CD14-positive monocyte (primary cell): ENCODE data around the gene FRMD4A. TPM values are rescaled to one million over a fixed set of nuclear protein-coding genes. Genes with fewer than 3 reads are reported as not detected.

ENCODE experiments used
- DNase-seq, 3 donors: peaks; one replicate each; pipeline ENCODE4 v3.0.0-alpha.2; 2011 to 2022
- H2AFZ ChIP-seq: 2 replicates; pipeline ENCODE4 v1.6.0; 2012; ENCODE audit warnings: mild to moderate bottlenecking, low read depth, low read length, inconsistent platforms; ENCODE audit not compliant: insufficient read depth, poor library complexity, severe bottlenecking
- H3K27ac ChIP-seq, 2 donors: 1 replicate in 1 of 2; 2 replicates in 1 of 2; pipeline ENCODE4 v1.5.1; 2012 to 2013; ENCODE audit warnings: low read length in 2 of 2, control low read depth in 1 of 2, inconsistent platforms in 1 of 2, low read depth in 1 of 2, mild to moderate bottlenecking in 1 of 2
- H3K27me3 ChIP-seq, 2 donors: one replicate each; pipeline versions ENCODE4 v1.6.0 to v1.6.1; 2011 to 2013; ENCODE audit warnings: low read length in 2 of 2; ENCODE audit not compliant: control insufficient read depth in 2 of 2, insufficient read depth in 2 of 2
- H3K36me3 ChIP-seq, 2 donors: replicated peaks in 1 of 2; 1 replicate in 1 of 2; 2 replicates in 1 of 2; pipeline versions ENCODE4 v1.5.1 to v1.6.1; 2012 to 2013; ENCODE audit warnings: low read length in 2 of 2, control low read depth in 1 of 2, inconsistent platforms in 1 of 2, mild to moderate bottlenecking in 1 of 2; ENCODE audit not compliant: insufficient read depth in 2 of 2, control insufficient read depth in 1 of 2
- H3K4me1 ChIP-seq, 2 donors: 1 replicate in 1 of 2; 2 replicates in 1 of 2; pipeline versions ENCODE4 v1.5.1 to v1.6.1; 2012 to 2013; ENCODE audit warnings: low read length in 2 of 2, control low read depth in 1 of 2, inconsistent platforms in 1 of 2, mild to moderate bottlenecking in 1 of 2, moderate library complexity in 1 of 2; ENCODE audit not compliant: insufficient read depth in 2 of 2, control insufficient read depth in 1 of 2
- H3K4me2 ChIP-seq: replicated peaks from 2 replicates; pipeline ENCODE3; 2012; ENCODE audit warnings: low read length, moderate library complexity, mild to moderate bottlenecking; ENCODE audit not compliant: poor library complexity, severe bottlenecking; ENCODE audit errors: extremely low read depth
- H3K4me3 ChIP-seq, 3 experiments: fragments of 200-600 bp in 1 of 3; sonication (generic) in 1 of 3; replicated peaks in 1 of 3; 1 replicate in 2 of 3; 2 replicates in 1 of 3; pipeline ENCODE4 v1.5.1; 2011 to 2013; ENCODE audit warnings: low read length in 3 of 3, mild to moderate bottlenecking in 3 of 3, control low read depth in 2 of 3, low read depth in 2 of 3, inconsistent platforms in 1 of 3, moderate library complexity in 1 of 3
- H3K79me2 ChIP-seq: 2 replicates; pipeline ENCODE4 v1.6.0; 2012; ENCODE audit warnings: mild to moderate bottlenecking, control low read depth, inconsistent platforms, low read length, moderate library complexity; ENCODE audit not compliant: insufficient read depth
- H3K9ac ChIP-seq: 2 replicates; pipeline ENCODE4 v1.6.0; 2017; ENCODE audit warnings: low read length, mild to moderate bottlenecking; ENCODE audit not compliant: insufficient read depth, poor library complexity, severe bottlenecking
- H3K9me3 ChIP-seq, 2 donors: replicated peaks in 1 of 2; 1 replicate in 1 of 2; 2 replicates in 1 of 2; pipeline versions ENCODE4 v1.5.1 to v1.6.1; 2012 to 2013; ENCODE audit warnings: low read length in 2 of 2, control low read depth in 1 of 2; ENCODE audit not compliant: control insufficient read depth in 1 of 2, insufficient read depth in 1 of 2
- H4K20me1 ChIP-seq: 2 replicates; pipeline ENCODE4 v1.6.0; 2012; ENCODE audit warnings: mild to moderate bottlenecking, low read length, control low read depth, moderate library complexity; ENCODE audit not compliant: insufficient read depth
- H3K27ac Mint-ChIP-seq, 7 donors: one replicate each; pipeline ENCODE4 v1.8.0; 2020; ENCODE audit warnings: mild to moderate bottlenecking in 7 of 7, mixed read lengths in 7 of 7, moderate library complexity in 6 of 7, inconsistent platforms in 2 of 7
- H3K27me3 Mint-ChIP-seq, 3 donors: one replicate each; pipeline ENCODE4 v1.8.0; 2021 to 2022; ENCODE audit warnings: low read depth in 3 of 3, mild to moderate bottlenecking in 3 of 3, mixed read lengths in 3 of 3, moderate library complexity in 3 of 3, inconsistent platforms in 1 of 3
- H3K36me3 Mint-ChIP-seq, 2 donors: one replicate each; pipeline ENCODE4 v1.8.0; 2020; ENCODE audit warnings: mixed read lengths in 2 of 2, inconsistent platforms in 1 of 2, mild to moderate bottlenecking in 1 of 2
- H3K4me1 Mint-ChIP-seq: one replicate; pipeline ENCODE4 v1.8.0; 2020; ENCODE audit warnings: mild to moderate bottlenecking, mixed read lengths
- H3K4me3 Mint-ChIP-seq, 2 donors: one replicate each; pipeline ENCODE4 v1.8.0; 2020; ENCODE audit warnings: mild to moderate bottlenecking in 2 of 2, mixed read lengths in 2 of 2, moderate library complexity in 1 of 2
- H3K9me3 Mint-ChIP-seq, 7 donors: one replicate each; pipeline ENCODE4 v1.8.0; 2020 to 2022; ENCODE audit warnings: mixed read lengths in 7 of 7, mild to moderate bottlenecking in 6 of 7, moderate library complexity in 6 of 7, inconsistent platforms in 2 of 7
- CTCF ChIP-seq: fragments of 200-600 bp; IDR thresholded peaks from one replicate; pipeline ENCODE4 v1.8.0; 2022; ENCODE audit warnings: antibody characterized with exemption, mild to moderate bottlenecking
- WGBS: methylation state at CpG from one replicate; pipeline ENCODE4 v1.1.5; 2013; ENCODE audit warnings: missing lambda C conversion rate; ENCODE audit not compliant: insufficient coverage; 5-methylcytosine and 5-hydroxymethylcytosine counted together
- intact Hi-C, 2 donors: fragments of 100-400 bp; cut with micrococcal nuclease; formaldehyde crosslinking; loops; one replicate each; pipeline versions ENCODE4 v1.15.0 to v1.15.1; 2023
- polyA plus RNA-seq, 3 donors: library from polyadenylated mRNA; depleted of rRNA in 1 of 3; unstranded in 2 of 3; stranded (reverse) in 1 of 3; fragments of 300-500 nt in 2 of 3; fragments of >200 nt in 1 of 3; fragmentation: Illumina TruSeq in 2 of 3; gene quantifications; 1 replicate in 2 of 3; 2 replicates in 1 of 3; pipeline ENCODE4 v1.2.3, GENCODE V29; 2012 to 2021

Gene FRMD4A
- polyA plus RNA-seq, 3 donors, result 0.12 TPM; not detected in 2

- peaks cover 0 to 3% (median 0%) of the 10 kb centered on the region in 7 donors for H3K9me3 Mint-ChIP-seq
- H3K4me2 ChIP-seq, result no peak overlapping the region
- no peaks in the 10 kb centered on the region for H3K79me2 ChIP-seq
- H3K27me3 ChIP-seq, result peaks cover 0 to 5% of the 10 kb centered on the region in 2 donors
- no peaks in the 10 kb centered on the region for H3K9me3 ChIP-seq
- H3K27ac Mint-ChIP-seq, result no peak overlapping the region
- no peak for DNase-seq
- H3K36me3 Mint-ChIP-seq, result no peaks in the 10 kb centered on the region
- no peak overlapping the region for H2AFZ ChIP-seq
- TF ChIP-seq CTCF, result no peak
- no peak overlapping the region for H3K9ac ChIP-seq
- H3K27ac ChIP-seq, result no peak overlapping the region
- H3K4me1 Mint-ChIP-seq, result peaks cover 11% of the 10 kb centered on the region
- 98% methylated on average over 5 of the region's 7 CpGs for WGBS
- H3K36me3 ChIP-seq, result no peaks in the 10 kb centered on the region
- intact Hi-C loops, result no loop called here
- peaks cover under 1 to 6% of the 10 kb centered on the region in 2 donors for H3K4me1 ChIP-seq
- no peak overlapping the region for H3K4me3 ChIP-seq
- no peak overlapping the region for H3K4me3 Mint-ChIP-seq
- no peaks in the 10 kb centered on the region for H4K20me1 ChIP-seq
- peaks cover 3 to 19% (median 6%) of the 10 kb centered on the region in 3 donors for H3K27me3 Mint-ChIP-seq
Measured at GRCh38 chr10:14036233-14036632, 294.5 kb downstream of the FRMD4A start.

DNA sequence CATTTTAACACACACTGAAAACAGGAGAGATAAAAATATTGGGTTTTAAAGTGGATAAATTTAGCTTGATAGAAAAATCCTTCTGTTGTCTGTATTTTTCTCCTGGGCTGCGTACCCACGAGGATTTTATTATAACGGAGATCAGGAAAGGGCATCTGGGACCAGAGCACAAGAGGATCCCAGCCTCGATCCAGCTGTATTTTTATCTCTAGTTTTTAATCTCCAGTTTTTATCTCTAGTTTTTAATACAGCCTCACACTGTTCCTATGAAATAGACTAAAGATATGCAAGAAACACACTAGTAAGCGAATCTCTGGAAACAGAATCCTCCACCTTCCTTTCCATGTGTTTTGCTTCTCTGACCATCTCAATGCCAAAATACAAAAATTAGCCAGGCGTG is 295.2 kb downstream of the FRMD4A start:
- no peak overlapping the region for H3K4me2 ChIP-seq
- WGBS, result 87% methylated on average over 4 of the region's 6 CpGs
- H3K9ac ChIP-seq, result no peak overlapping the region
- no peak for DNase-seq
- Mint-ChIP-seq H3K4me3 (no peak overlapping the region), H3K27me3 (peaks cover 6 to 22% (median 7%) of the 10 kb centered on the region in 3 donors), H3K4me1 (peaks cover 4% of the 10 kb centered on the region), H3K9me3 (peaks cover 0 to 3% (median 0%) of the 10 kb centered on the region in 7 donors), H3K27ac (no peak overlapping the region), H3K36me3 (no peaks in the 10 kb centered on the region)
- H3K9me3 ChIP-seq, result no peaks in the 10 kb centered on the region
- H2AFZ ChIP-seq, result no peak overlapping the region
- H3K79me2 ChIP-seq, result no peaks in the 10 kb centered on the region
- no peak overlapping the region for H3K4me3 ChIP-seq
- H3K36me3 ChIP-seq, result no peaks in the 10 kb centered on the region
- H3K4me1 ChIP-seq, result peaks cover 0 to 2% of the 10 kb centered on the region in 2 donors
- intact Hi-C loops, result no loop called here
- H3K27ac ChIP-seq, result no peak overlapping the region
- H3K27me3 ChIP-seq, result peaks cover 0 to 5% of the 10 kb centered on the region in 2 donors
- no peak for TF ChIP-seq CTCF
- H4K20me1 ChIP-seq, result no peaks in the 10 kb centered on the region
